ENCODE results near the gene HECTD1.

DNA sequence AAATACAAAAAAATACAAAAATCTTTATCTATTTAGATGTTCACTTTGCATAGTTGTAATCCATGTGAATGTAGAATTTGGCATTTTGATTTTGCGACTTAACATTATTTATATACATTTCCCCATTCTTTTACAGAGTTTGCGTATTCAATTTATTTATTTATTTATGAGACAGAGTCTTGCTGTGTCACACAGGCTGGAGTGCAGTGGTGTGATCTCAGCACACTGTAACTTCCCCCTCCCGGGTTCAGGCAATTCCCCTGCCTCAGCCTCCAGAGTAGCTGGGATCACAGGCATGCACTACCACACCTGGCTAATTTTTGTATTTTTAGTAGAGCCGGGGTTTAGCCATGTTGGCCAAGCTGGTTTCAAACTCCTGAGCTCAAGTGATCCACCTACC is 156.1 kb downstream of the HECTD1 start:
- TF ChIP-seq TCF7L2 (IDR thresholded peaks at IDR 0.05; ENCODE audit: low read depth, low read length) (no peak), CTCF (IDR thresholded peaks at IDR 0.05) (no peak), REST (IDR thresholded peaks at IDR 0.05; ENCODE audit: insufficient read depth in 1 of 2, low read depth in 2 of 2, low read length in 1 of 2) (no peak), SIN3A (IDR thresholded peaks at IDR 0.05; ENCODE audit: borderline replicate concordance, insufficient read depth, low read depth, low read length) (no peak)

Measured in Panc1 (cell line).